Neural crest cell (in vitro differentiated cells): Measurements from ENCODE around the gene EIPR1. TPM values are rescaled to one million over a fixed set of nuclear protein-coding genes. Genes with fewer than 3 reads are reported as not detected.

Experiments used
- DNase-seq: peaks from one replicate; pipeline ENCODE4 v3.0.0; 2021; ENCODE audit warnings: low read depth, mixed read lengths, low spot score
- H3K27ac Mint-ChIP-seq: one replicate; pipeline ENCODE4 v1.8.0; 2021; ENCODE audit warnings: mild to moderate bottlenecking, mixed read lengths; ENCODE audit not compliant: unreplicated experiment
- H3K27me3 Mint-ChIP-seq: 2 replicates; pipeline ENCODE4 v1.8.0; 2021; ENCODE audit warnings: low read depth, mild to moderate bottlenecking, mixed read lengths
- H3K36me3 Mint-ChIP-seq: 2 replicates; pipeline ENCODE4 v1.8.0; 2021; ENCODE audit warnings: low read depth, mild to moderate bottlenecking, mixed read lengths
- H3K4me1 Mint-ChIP-seq: 2 replicates; pipeline ENCODE4 v1.8.0; 2021; ENCODE audit warnings: mixed read lengths
- H3K4me3 Mint-ChIP-seq: one replicate; pipeline ENCODE4 v1.8.0; 2021; ENCODE audit warnings: mild to moderate bottlenecking, mixed read lengths
- H3K9me3 Mint-ChIP-seq: 2 replicates; pipeline ENCODE4 v1.8.0; 2021; ENCODE audit warnings: mixed read lengths
- total RNA-seq: library from RNA; stranded (reverse); gene quantifications from 2 replicates; pipeline ENCODE4 v1.2.1, GENCODE V29; 2021
- TF ChIP-seq, protein P1 (sequence below): fragments of 200-600 bp; sonication (generic); conservative IDR thresholded peaks from 2 replicates; pipeline ENCODE4 v1.5.0; 2021; ENCODE audit warnings: antibody characterized with exemption, mild to moderate bottlenecking

The EIPR1 gene
- total RNA-seq, 1 donor from 2014 or later, result 33.0 TPM

GRCh38 chr2:3406501-3406900 lies 28.9 kb upstream of the EIPR1 start:
- Mint-ChIP-seq H3K27me3 (no peaks in the 10 kb centered on the region), H3K9me3 (no peaks in the 10 kb centered on the region), H3K4me3 (no peak overlapping the region), H3K27ac (no peak overlapping the region), H3K36me3 (peaks cover 12% of the 10 kb centered on the region), H3K4me1 (no peaks in the 10 kb centered on the region)
- DNase-seq, result no peak
- TF ChIP-seq, protein P1, sequence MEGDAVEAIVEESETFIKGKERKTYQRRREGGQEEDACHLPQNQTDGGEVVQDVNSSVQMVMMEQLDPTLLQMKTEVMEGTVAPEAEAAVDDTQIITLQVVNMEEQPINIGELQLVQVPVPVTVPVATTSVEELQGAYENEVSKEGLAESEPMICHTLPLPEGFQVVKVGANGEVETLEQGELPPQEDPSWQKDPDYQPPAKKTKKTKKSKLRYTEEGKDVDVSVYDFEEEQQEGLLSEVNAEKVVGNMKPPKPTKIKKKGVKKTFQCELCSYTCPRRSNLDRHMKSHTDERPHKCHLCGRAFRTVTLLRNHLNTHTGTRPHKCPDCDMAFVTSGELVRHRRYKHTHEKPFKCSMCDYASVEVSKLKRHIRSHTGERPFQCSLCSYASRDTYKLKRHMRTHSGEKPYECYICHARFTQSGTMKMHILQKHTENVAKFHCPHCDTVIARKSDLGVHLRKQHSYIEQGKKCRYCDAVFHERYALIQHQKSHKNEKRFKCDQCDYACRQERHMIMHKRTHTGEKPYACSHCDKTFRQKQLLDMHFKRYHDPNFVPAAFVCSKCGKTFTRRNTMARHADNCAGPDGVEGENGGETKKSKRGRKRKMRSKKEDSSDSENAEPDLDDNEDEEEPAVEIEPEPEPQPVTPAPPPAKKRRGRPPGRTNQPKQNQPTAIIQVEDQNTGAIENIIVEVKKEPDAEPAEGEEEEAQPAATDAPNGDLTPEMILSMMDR, result no peak

GRCh38 chr2:3405876-3406275 lies 28.3 kb upstream of the EIPR1 start:
- Mint-ChIP-seq H3K4me1 (no peaks in the 10 kb centered on the region), H3K36me3 (peaks cover 12% of the 10 kb centered on the region), H3K9me3 (no peaks in the 10 kb centered on the region), H3K4me3 (no peak overlapping the region), H3K27me3 (no peaks in the 10 kb centered on the region), H3K27ac (peak overlapping the region; percentile 35)
- TF ChIP-seq, protein P1, result no peak
- DNase-seq, result no peak

DNA sequence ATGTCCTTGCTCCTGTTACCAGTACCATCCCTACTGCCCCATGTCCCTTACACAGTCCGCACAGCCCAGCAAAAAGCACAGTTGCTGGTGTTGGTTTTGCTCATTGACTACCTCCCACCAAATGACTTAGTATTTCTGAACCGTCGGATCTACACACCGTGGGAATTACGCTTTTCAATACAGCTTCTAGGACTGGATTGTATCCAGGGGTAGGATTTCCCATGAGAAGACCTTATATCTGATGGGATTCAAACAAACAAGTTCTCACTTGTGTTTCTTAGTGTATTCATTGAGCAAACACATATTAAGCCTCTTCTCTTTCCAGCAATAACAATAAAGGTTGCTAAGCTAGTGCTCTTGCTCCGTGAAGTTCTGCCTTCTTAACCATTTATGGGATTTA lies 27.7 kb upstream of the EIPR1 start:
- H3K36me3 Mint-ChIP-seq, result peaks cover 12% of the 10 kb centered on the region
- H3K27ac Mint-ChIP-seq, result no peak overlapping the region

DNA sequence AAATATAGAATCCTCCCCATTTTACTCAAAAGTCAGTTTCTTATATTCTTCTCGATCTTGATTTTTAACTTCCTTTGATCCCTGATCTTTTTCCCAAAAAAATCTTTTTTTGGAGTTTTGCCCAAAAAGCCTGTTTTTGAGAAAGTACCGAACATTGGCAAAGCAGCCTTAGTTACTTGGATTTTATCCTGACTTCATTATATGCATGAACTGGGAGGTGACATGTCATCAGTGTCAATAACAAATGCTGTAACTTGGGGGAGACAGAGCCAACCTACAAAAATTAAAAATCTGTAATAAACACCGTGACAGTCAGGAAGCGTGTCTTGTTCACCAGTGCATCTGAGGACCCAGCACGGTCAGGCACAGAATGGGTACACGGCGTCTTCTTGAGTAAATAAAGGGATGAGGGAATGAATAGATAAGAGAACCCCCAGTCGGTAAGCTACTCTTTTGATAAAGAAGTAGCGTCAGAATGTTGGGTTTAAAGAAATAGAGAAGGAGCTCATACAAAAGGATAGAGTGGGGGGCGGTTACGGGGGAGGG lies 26.8 kb upstream of the EIPR1 start:
- Mint-ChIP-seq H3K27ac (no peak overlapping the region), H3K4me3 (no peak overlapping the region), H3K27me3 (no peaks in the 10 kb centered on the region), H3K36me3 (peaks cover 9% of the 10 kb centered on the region), H3K4me1 (peaks cover 6% of the 10 kb centered on the region), H3K9me3 (no peaks in the 10 kb centered on the region)
- no peak for DNase-seq
- TF ChIP-seq, protein P1, result no peak

More for the DNA sequence above, 27.7 kb upstream of the EIPR1 start:
- TF ChIP-seq, protein P1, result no peak
- DNase-seq, result no peak
- no peak overlapping the region for H3K4me3 Mint-ChIP-seq
- no peaks in the 10 kb centered on the region for H3K4me1 Mint-ChIP-seq
- no peaks in the 10 kb centered on the region for H3K27me3 Mint-ChIP-seq
- H3K9me3 Mint-ChIP-seq, result no peaks in the 10 kb centered on the region

- Mint-ChIP-seq H3K27me3 (no peaks in the 10 kb centered on the region), H3K9me3 (no peaks in the 10 kb centered on the region), H3K4me3 (no peak overlapping the region), H3K36me3 (peaks cover 13% of the 10 kb centered on the region), H3K27ac (peak overlapping the region; percentile 84), H3K4me1 (peaks cover 13% of the 10 kb centered on the region)
- DNase-seq, result no peak
- TF ChIP-seq, protein P1, result no peak
Measured at GRCh38 chr2:3403587-3404334, 26.1 kb upstream of the EIPR1 start.
